Body of pancreas (tissue), 4 donors: Measurements from ENCODE around the gene MKRN1.

Experiments
- CTCF ChIP-seq, 7 experiments: fragments of 450-650 bp in 4 of 7; fragments of 200-600 bp in 3 of 7; sonication (generic) in 3 of 7; IDR thresholded peaks; one replicate each; pipeline ENCODE4 v1.5.1; 2016 to 2019; ENCODE audit warnings: antibody characterized with exemption in 7 of 7
- POLR2A ChIP-seq, 3 donors: fragments of 450-650 bp; IDR thresholded peaks; one replicate each; pipeline ENCODE4 v1.6.1; 2016; ENCODE audit warnings: antibody characterized with exemption in 3 of 3, mild to moderate bottlenecking in 2 of 3

GRCh38 chr7:140478246-140479061 lies 851 bp downstream of the MKRN1 start:
- no peak for TF ChIP-seq POLR2A (IDR thresholded peaks at IDR 0.05)
- TF ChIP-seq CTCF (IDR thresholded peaks at IDR 0.05), result no peak
